K562 (cell line): ENCODE results near the gene TRIP10. TPM values are rescaled to one million over a fixed set of nuclear protein-coding genes. Genes with fewer than 3 reads are reported as not detected.

Source experiments
- BCLAF1 ChIP-seq, 2 experiments: fragments of 450-650 bp in 1 of 2; IDR thresholded peaks; 2 replicates each; pipeline ENCODE4 v1.6.1; 2011 to 2017; ENCODE audit warnings: low read depth in 2 of 2, antibody characterized with exemption in 1 of 2, borderline replicate concordance in 1 of 2, low read length in 1 of 2, mild to moderate bottlenecking in 1 of 2, mixed read lengths in 1 of 2; ENCODE audit not compliant: control insufficient read depth in 1 of 2
- E2F5 ChIP-seq: sonication (generic); formaldehyde crosslinking; IDR thresholded peaks from 2 replicates; pipeline ENCODE4 v1.8.0; 2022; ENCODE audit warnings: mild to moderate bottlenecking, missing genetic modification reagents
- E2F8 ChIP-seq: fragments of 450-650 bp; IDR thresholded peaks from 2 replicates; pipeline ENCODE4 v1.7.1; 2018; ENCODE audit warnings: mild to moderate bottlenecking, low read depth; ENCODE audit not compliant: partially characterized antibody
- ELF2 ChIP-seq: fragments of 250-450 bp; sonication (Bioruptor Pico); IDR thresholded peaks from 2 replicates; pipeline ENCODE4 v1.5.0; 2021; ENCODE audit warnings: mild to moderate bottlenecking
- ESRRA ChIP-seq: fragments of 450-650 bp; IDR thresholded peaks from 2 replicates; pipeline ENCODE4 v1.6.1; 2014; ENCODE audit warnings: low read depth, mild to moderate bottlenecking, moderate library complexity, borderline replicate concordance
- EWSR1 ChIP-seq: fragments of 450-650 bp; IDR thresholded peaks from 2 replicates; pipeline ENCODE4 v1.6.1; 2018; ENCODE audit warnings: borderline replicate concordance, mild to moderate bottlenecking, low read depth, moderate library complexity; ENCODE audit not compliant: partially characterized antibody
- HDAC2 ChIP-seq: fragments of 450-650 bp; IDR thresholded peaks from 2 replicates; pipeline ENCODE4 v1.6.1; 2016; ENCODE audit warnings: mild to moderate bottlenecking
- KLF6 ChIP-seq: fragments of 250-450 bp; sonication (Bioruptor Pico); IDR thresholded peaks from 2 replicates; pipeline ENCODE4 v1.4.0; 2020; ENCODE audit warnings: mild to moderate bottlenecking, moderate library complexity, borderline replicate concordance
- LARP7 ChIP-seq: fragments of 450-650 bp; IDR thresholded peaks from 2 replicates; pipeline ENCODE4 v1.6.1; 2016
- MXD1 ChIP-seq: fragments of 250-450 bp; sonication (Bioruptor Pico); IDR thresholded peaks from 2 replicates; pipeline ENCODE4 v1.8.0; 2021; ENCODE audit warnings: borderline replicate concordance, mild to moderate bottlenecking, moderate library complexity; ENCODE audit not compliant: poor library complexity, severe bottlenecking
- POLR2AphosphoS5 ChIP-seq: IDR thresholded peaks from 2 replicates; pipeline ENCODE4 v1.6.1; 2011; ENCODE audit warnings: mild to moderate bottlenecking, low read depth, low read length, moderate library complexity; ENCODE audit not compliant: control insufficient read depth, insufficient read depth
- POLR3G ChIP-seq: IDR thresholded peaks from 2 replicates; pipeline ENCODE4 v1.6.1; 2011; ENCODE audit not compliant: insufficient read length, insufficient replicate concordance; ENCODE audit errors: extremely low read depth
- RBFOX2 ChIP-seq: fragments of 200-400 bp; formaldehyde crosslinking; IDR thresholded peaks from 2 replicates; pipeline ENCODE4 v1.6.1; 2017; ENCODE audit warnings: low read depth, mild to moderate bottlenecking, low read length, moderate library complexity
- TAL1 ChIP-seq: fragments of 450-650 bp; IDR thresholded peaks from 2 replicates; pipeline ENCODE4 v1.6.1; 2016; ENCODE audit warnings: mild to moderate bottlenecking
- ZNF274 ChIP-seq: IDR thresholded peaks from 2 replicates; pipeline ENCODE4 v1.6.1; 2011; ENCODE audit warnings: low read depth, mild to moderate bottlenecking, low read length, moderate library complexity, borderline replicate concordance
- polyA plus RNA-seq, 8 experiments: library from polyadenylated mRNA; depleted of rRNA in 4 of 8; stranded (reverse) in 5 of 8; unstranded in 3 of 8; fragments of >200 nt; fragmentation: Nextera tagmentation in 2 of 8; fragmentation: Illumina TruSeq in 1 of 8; extraction: Ambion mirVana in 2 of 8; extraction: Trizol in 1 of 8; gene quantifications; 2 replicates each; pipeline versions ENCODE4 v1.2.1 to v1.2.3, GENCODE V29; 2011 to 2014; ENCODE audit warnings: inconsistent platforms in 1 of 8, missing spikeins in 1 of 8
- total RNA-seq, 7 experiments: library from RNA; depleted of rRNA in 6 of 7; stranded (reverse); fragments of >200 nt in 6 of 7; fragmentation: Illumina TruSeq in 2 of 7; extraction: Trizol in 2 of 7; gene quantifications; 2 replicates each; pipeline versions ENCODE4 v1.2.1 to v1.2.3, GENCODE V29; 2011 to 2021; ENCODE audit warnings: low replicate concordance in 1 of 7
- TF ChIP-seq, protein P1 (sequence below): sonication (generic); formaldehyde crosslinking; IDR thresholded peaks from 2 replicates; pipeline ENCODE4 v1.8.1; 2023; ENCODE audit warnings: mild to moderate bottlenecking, missing genetic modification reagents

Gene TRIP10
- total and polyA plus RNA-seq, 9 of the 15 experiments (the other 6 are each of a cell fraction or from before 2014, with no cell fraction given): 1.2 to 66.8 (median 36.1) TPM

- TF ChIP-seq BCLAF1 (IDR thresholded peaks at IDR 0.05; ENCODE audit: borderline replicate concordance in 1 of 2, control insufficient read depth in 1 of 2, low read depth in 2 of 2, low read length in 1 of 2): no peak
- TF ChIP-seq E2F8: no peak
- no peak for TF ChIP-seq ESRRA
- no peak for TF ChIP-seq KLF6
- no peak for TF ChIP-seq POLR2AphosphoS5
- TF ChIP-seq HDAC2: peak; percentile 72; the same call in 1 of the 2 replicates
- no peak for TF ChIP-seq E2F5 (CRISPR knock-in tag)
- no peak for TF ChIP-seq EWSR1
- no peak for TF ChIP-seq LARP7
- TF ChIP-seq MXD1 (CRISPR knock-in tag): no peak
- TF ChIP-seq RBFOX2: peak; percentile 65
- TF ChIP-seq TAL1: no peak
- no peak for TF ChIP-seq POLR3G
- no peak for TF ChIP-seq ELF2
- TF ChIP-seq ZNF274: no peak
- TF ChIP-seq, protein P1, sequence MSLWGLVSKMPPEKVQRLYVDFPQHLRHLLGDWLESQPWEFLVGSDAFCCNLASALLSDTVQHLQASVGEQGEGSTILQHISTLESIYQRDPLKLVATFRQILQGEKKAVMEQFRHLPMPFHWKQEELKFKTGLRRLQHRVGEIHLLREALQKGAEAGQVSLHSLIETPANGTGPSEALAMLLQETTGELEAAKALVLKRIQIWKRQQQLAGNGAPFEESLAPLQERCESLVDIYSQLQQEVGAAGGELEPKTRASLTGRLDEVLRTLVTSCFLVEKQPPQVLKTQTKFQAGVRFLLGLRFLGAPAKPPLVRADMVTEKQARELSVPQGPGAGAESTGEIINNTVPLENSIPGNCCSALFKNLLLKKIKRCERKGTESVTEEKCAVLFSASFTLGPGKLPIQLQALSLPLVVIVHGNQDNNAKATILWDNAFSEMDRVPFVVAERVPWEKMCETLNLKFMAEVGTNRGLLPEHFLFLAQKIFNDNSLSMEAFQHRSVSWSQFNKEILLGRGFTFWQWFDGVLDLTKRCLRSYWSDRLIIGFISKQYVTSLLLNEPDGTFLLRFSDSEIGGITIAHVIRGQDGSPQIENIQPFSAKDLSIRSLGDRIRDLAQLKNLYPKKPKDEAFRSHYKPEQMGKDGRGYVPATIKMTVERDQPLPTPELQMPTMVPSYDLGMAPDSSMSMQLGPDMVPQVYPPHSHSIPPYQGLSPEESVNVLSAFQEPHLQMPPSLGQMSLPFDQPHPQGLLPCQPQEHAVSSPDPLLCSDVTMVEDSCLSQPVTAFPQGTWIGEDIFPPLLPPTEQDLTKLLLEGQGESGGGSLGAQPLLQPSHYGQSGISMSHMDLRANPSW (CRISPR knock-in tag): no peak
Observed at GRCh38 chr19:6739883-6740588, 556 bp downstream of the TRIP10 start (continued).
